HepG2 (cell line): ENCODE data around the gene MAN2A1. TPM values are rescaled to one million over a fixed set of nuclear protein-coding genes. Genes with fewer than 3 reads are reported as not detected.

ENCODE experiments used
- FOXA1 ChIP-seq, 2 experiments: fragments of 450-650 bp in 1 of 2; sonication (generic) in 1 of 2; formaldehyde crosslinking in 1 of 2; IDR thresholded peaks; 2 replicates each; pipeline versions ENCODE4 v1.4.0 to v1.6.1; 2016 to 2020; ENCODE audit warnings: missing genetic modification reagents in 1 of 2
- IRF9 ChIP-seq: sonication (generic); formaldehyde crosslinking; IDR thresholded peaks from 2 replicates; pipeline ENCODE4 v1.8.0; 2022; ENCODE audit warnings: missing genetic modification reagents, mild to moderate bottlenecking, borderline replicate concordance
- KIAA2018 ChIP-seq: sonication (generic); formaldehyde crosslinking; IDR thresholded peaks from 2 replicates; pipeline ENCODE4 v1.5.0; 2020; ENCODE audit warnings: mild to moderate bottlenecking, missing genetic modification reagents, borderline replicate concordance
- MAFF ChIP-seq: IDR thresholded peaks from 2 replicates; pipeline ENCODE4 v1.6.1; 2011; ENCODE audit warnings: low read depth, low read length, improper control_type of control experiment
- PLSCR1 ChIP-seq: sonication (generic); formaldehyde crosslinking; IDR thresholded peaks from 2 replicates; pipeline ENCODE4 v1.5.0; 2020; ENCODE audit warnings: missing genetic modification reagents, mild to moderate bottlenecking, borderline replicate concordance
- SOX5 ChIP-seq: IDR thresholded peaks from 2 replicates; pipeline ENCODE4 v1.6.1; 2016; ENCODE audit warnings: borderline replicate concordance
- ZNF124 ChIP-seq: sonication (generic); formaldehyde crosslinking; IDR thresholded peaks from 2 replicates; pipeline ENCODE4 v1.4.0; 2020; ENCODE audit warnings: missing genetic modification reagents
- ZNF460 ChIP-seq: sonication (generic); formaldehyde crosslinking; IDR thresholded peaks from 2 replicates; pipeline ENCODE4 v1.5.1; 2020; ENCODE audit warnings: missing genetic modification reagents, mild to moderate bottlenecking, borderline replicate concordance
- ZNF790 ChIP-seq: sonication (generic); formaldehyde crosslinking; IDR thresholded peaks from 2 replicates; pipeline ENCODE4 v1.8.0; 2022; ENCODE audit warnings: missing genetic modification reagents, mild to moderate bottlenecking, borderline replicate concordance
- ZXDC ChIP-seq: sonication (generic); formaldehyde crosslinking; IDR thresholded peaks from 2 replicates; pipeline ENCODE4 v1.5.0; 2020; ENCODE audit warnings: mild to moderate bottlenecking, missing genetic modification reagents
- polyA plus RNA-seq, 8 experiments: library from polyadenylated mRNA; depleted of rRNA in 3 of 8; stranded (reverse) in 7 of 8; unstranded in 1 of 8; fragments of >200 nt; fragmentation: Illumina TruSeq in 4 of 8; extraction: Trizol in 4 of 8; gene quantifications; 2 replicates each; pipeline versions ENCODE4 v1.2.1 to v1.2.3, GENCODE V29; 2011 to 2016; ENCODE audit warnings: low read depth in 4 of 8, missing spikeins in 1 of 8, mixed read lengths in 1 of 8; ENCODE audit not compliant: insufficient read depth in 1 of 8
- total RNA-seq, 5 experiments: library from RNA; depleted of rRNA; stranded (reverse); fragments of >200 nt; fragmentation: Illumina TruSeq; extraction: Trizol; gene quantifications; 2 replicates each; pipeline ENCODE4 v1.2.3, GENCODE V29; 2016; ENCODE audit warnings: low read depth in 1 of 5

The MAN2A1 gene
- total and polyA plus RNA-seq, 2 of the 13 experiments (the other 11 are each of a cell fraction or from before 2014, with no cell fraction given): 56.2 to 80.5 TPM

- TF ChIP-seq KIAA2018: no peak
- no peak for TF ChIP-seq PLSCR1 (CRISPR knock-in tag)
- no peak for TF ChIP-seq MAFF
- no peak for TF ChIP-seq IRF9 (CRISPR knock-in tag)
- no peak for TF ChIP-seq ZNF124
- no peak for TF ChIP-seq ZXDC (CRISPR knock-in tag)
- TF ChIP-seq FOXA1 (IDR thresholded peaks at IDR 0.05): 0 out of 2 replicates have a peak, but pooled peaks have one; percentile 22
- TF ChIP-seq FOXA1 (CRISPR knock-in tag; IDR thresholded peaks at IDR 0.05): peak; percentile 93
- TF ChIP-seq SOX5 (CRISPR knock-in tag): peak; percentile 61; the same call in 1 of the 2 replicates
- TF ChIP-seq ZNF790: no peak
- TF ChIP-seq ZNF460 (CRISPR knock-in tag): no peak
Measured at GRCh38 chr5:109900911-109901627, 211.3 kb downstream of the MAN2A1 start (continued).
